SK-N-SH (cell line): ENCODE results near the gene BTD.

Experiments used
- CHD2 ChIP-seq: fragments of 150-350 bp; IDR thresholded peaks from 2 replicates; pipeline ENCODE4 v1.6.1; 2018; ENCODE audit warnings: low read length; ENCODE audit not compliant: partially characterized antibody
- CTCF ChIP-seq: fragments of 200-600 bp; sonication (generic); IDR thresholded peaks from 2 replicates; pipeline ENCODE4 v1.6.1; 2017; ENCODE audit warnings: antibody characterized with exemption, mild to moderate bottlenecking, moderate library complexity
- ELF1 ChIP-seq: IDR thresholded peaks from 2 replicates; pipeline ENCODE4 v1.4.0; 2012
- FOXJ3 ChIP-seq: sonication (generic); formaldehyde crosslinking; IDR thresholded peaks from 2 replicates; pipeline ENCODE4 v1.5.1; 2020; ENCODE audit warnings: mild to moderate bottlenecking, missing genetic modification reagents
- GABPA ChIP-seq: IDR thresholded peaks from 2 replicates; pipeline ENCODE4 v1.4.0; 2012; ENCODE audit warnings: low read depth, mild to moderate bottlenecking
- POLR2AphosphoS5 ChIP-seq: IDR thresholded peaks from 2 replicates; pipeline ENCODE4 v1.6.1; 2012; ENCODE audit warnings: low read depth, low read length
- RAD21 ChIP-seq: IDR thresholded peaks from 2 replicates; pipeline ENCODE4 v1.6.1; 2012; ENCODE audit warnings: mild to moderate bottlenecking, low read length
- REST ChIP-seq: IDR thresholded peaks from 2 replicates; pipeline ENCODE4 v1.6.1; 2012; ENCODE audit warnings: mild to moderate bottlenecking, low read depth, low read length, moderate library complexity
- RFX5 ChIP-seq: IDR thresholded peaks from 2 replicates; pipeline ENCODE4 v1.6.1; 2012; ENCODE audit warnings: mild to moderate bottlenecking, improper control_type of control experiment, low read length

GRCh38 chr3:15694628-15695027 lies 93.1 kb downstream of the BTD start:
- TF ChIP-seq CHD2 (no peak), REST (no peak), CTCF (no peak), GABPA (no peak), RFX5 (no peak), RAD21 (no peak), FOXJ3 (CRISPR knock-in tag) (no peak), POLR2AphosphoS5 (no peak), ELF1 (no peak)
